ENCODE data around the gene RPP40.

The RPP40 gene

GRCh38 chr6:5003604-5004372 is at the start of gene RPP40:
Gene RPP40, minus strand, starts transcription at chr6:5004037. Its CDS starts 35 bp downstream, at chr6:5004002.
- peak within 1 kb of the TSS; percentile 90 for H3K4me3 ChIP-seq (ENCODE audit: low read depth, low read length)
- ChIA-PET CTCF (interaction anchor here (0.5 to 2.2 kb wide), 18 partner anchors 9 to 1997 kb away, joined by 3 to 16 read pairs (median 4); no protein-coding TSS in a partner anchor), POLR2A (interaction anchor here (1.0 kb wide), 1 partner anchor 261 kb away, joined by 3 read pairs; no protein-coding TSS in a partner anchor)
- DNase-seq (ENCODE audit: low read depth, low spot score) = peak; percentile 73
- peak; percentile 86 for TF ChIP-seq CTCF (IDR thresholded peaks at IDR 0.05; ENCODE audit: insufficient read depth, low read length, missing control alignments)

GRCh38 chr6:5053038-5053437 is 49.2 kb upstream of the RPP40 start:
- POLR2A ChIA-PET = no interaction called here
- no peak for TF ChIP-seq CTCF (IDR thresholded peaks at IDR 0.05; ENCODE audit: insufficient read depth, low read length, missing control alignments)
- CTCF ChIA-PET = interaction anchor here (1.0 to 3.1 kb wide), 4 partner anchors 22 to 349 kb away, joined by 3 to 20 read pairs (median 6); partner anchors contain the start of gene RPP40
- DNase-seq (ENCODE audit: low read depth, low spot score) = no peak
- no peak overlapping the region for H3K4me3 ChIP-seq (ENCODE audit: low read depth, low read length)

- no peak overlapping the region for H3K4me3 ChIP-seq (ENCODE audit: low read depth, low read length)
- TF ChIP-seq CTCF (IDR thresholded peaks at IDR 0.05; ENCODE audit: insufficient read depth, low read length, missing control alignments) = no peak
- POLR2A ChIA-PET = no interaction called here
- DNase-seq (ENCODE audit: low read depth, low spot score) = no peak
- CTCF ChIA-PET = interaction anchor here (2.6 to 3.1 kb wide), 2 partner anchors 21 to 48 kb away, joined by 8 to 20 read pairs; partner anchors contain the start of gene RPP40
Observed at GRCh38 chr6:5051394-5051793, 47.6 kb upstream of the RPP40 start.

- POLR2A ChIA-PET = no interaction called here
- CTCF ChIA-PET = interaction anchor here (1.3 to 3.1 kb wide), 2 partner anchors 19 kb away, joined by 5 to 20 read pairs; no protein-coding TSS in a partner anchor
- H3K4me3 ChIP-seq (ENCODE audit: low read depth, low read length) = no peak overlapping the region
- DNase-seq (ENCODE audit: low read depth, low spot score) = no peak
- no peak for TF ChIP-seq CTCF (IDR thresholded peaks at IDR 0.05; ENCODE audit: insufficient read depth, low read length, missing control alignments)
Observed at GRCh38 chr6:5050009-5050408, 46.2 kb upstream of the RPP40 start.

GRCh38 chr6:5046430-5046829 is 42.6 kb upstream of the RPP40 start:
- ChIA-PET CTCF (interaction anchor here (0.9 to 3.5 kb wide), 3 partner anchors 10 to 334 kb away, joined by 3 to 18 read pairs (median 7); no protein-coding TSS in a partner anchor), POLR2A (no interaction called here)
- TF ChIP-seq CTCF (IDR thresholded peaks at IDR 0.05; ENCODE audit: insufficient read depth, low read length, missing control alignments) = no peak
- no peak for DNase-seq (ENCODE audit: low read depth, low spot score)
- H3K4me3 ChIP-seq (ENCODE audit: low read depth, low read length) = no peak overlapping the region

- H3K4me3 ChIP-seq (ENCODE audit: low read depth, low read length) = no peak overlapping the region
- TF ChIP-seq CTCF (IDR thresholded peaks at IDR 0.05; ENCODE audit: insufficient read depth, low read length, missing control alignments) = no peak
- no peak for DNase-seq (ENCODE audit: low read depth, low spot score)
- POLR2A ChIA-PET = no interaction called here
- CTCF ChIA-PET = interaction anchor here (1.5 to 3.5 kb wide), 2 partner anchors 9 to 14 kb away, joined by 7 to 18 read pairs; no protein-coding TSS in a partner anchor
Observed at GRCh38 chr6:5045416-5045815, 41.6 kb upstream of the RPP40 start.

All from AG04449 (cell line).